T-helper 22 cell (primary cell): Measurements from ENCODE around the gene PCDH15.
"Not testable (repeated sequence)": the region's sequence is repeated elsewhere in the genome, so short reads cannot be mapped to it uniquely, and the experiment has no call there.

ENCODE experiments used
- DNase-seq: peaks from one replicate; pipeline ENCODE4 v3.0.0-alpha.2; 2020; ENCODE audit warnings: low read depth

The PCDH15 gene

GRCh38 chr10:54554028-54554427 is 247.0 kb downstream of the PCDH15 start:
- DNase-seq = no peak

DNA sequence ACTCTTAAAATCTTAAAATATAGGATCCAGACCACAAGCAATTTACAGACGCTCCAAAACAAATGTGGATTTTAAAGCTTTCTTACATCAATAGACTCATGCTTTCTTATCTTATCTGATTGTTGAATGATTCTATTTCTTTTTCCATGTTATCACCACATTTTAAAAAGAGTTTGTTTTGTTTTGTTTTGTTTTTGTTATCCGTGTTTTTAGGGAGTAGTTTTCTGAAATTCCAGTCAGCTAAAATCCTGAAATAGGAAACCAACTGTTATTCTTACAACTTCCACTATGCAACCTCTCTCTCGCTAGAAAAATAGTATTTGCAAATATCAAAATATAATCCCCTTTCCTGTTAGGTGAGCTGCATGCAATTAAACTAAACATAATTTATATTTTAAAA is 251.0 kb downstream of the PCDH15 start:
- no peak for DNase-seq

GRCh38 chr10:54531296-54531695 is 269.7 kb downstream of the PCDH15 start:
- DNase-seq = no peak

DNA sequence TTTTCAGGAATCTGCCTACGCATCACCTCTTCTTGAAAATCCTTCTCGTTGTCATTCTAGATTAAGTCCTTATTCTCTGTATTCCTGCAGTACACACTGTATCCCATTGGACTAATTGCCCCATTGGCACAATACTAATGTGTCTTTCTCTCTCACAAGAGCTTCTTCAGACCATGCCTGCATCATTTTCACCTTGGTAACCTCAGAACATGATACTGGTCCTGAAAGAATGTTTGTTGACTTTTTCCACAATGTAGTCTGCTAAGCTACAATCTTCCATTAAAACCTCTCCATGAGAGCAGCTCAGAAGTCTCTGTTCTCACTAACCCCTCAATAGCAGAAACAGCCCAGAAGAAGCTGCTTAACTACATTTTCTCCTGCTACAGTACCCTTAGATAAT is 270.7 kb downstream of the PCDH15 start:
- no peak for DNase-seq

GRCh38 chr10:54525816-54526215 is 275.2 kb downstream of the PCDH15 start:
- DNase-seq = no peak

- not testable (repeated sequence) for DNase-seq
Measured at GRCh38 chr10:54515244-54515643, 285.8 kb downstream of the PCDH15 start.

GRCh38 chr10:54503863-54504262 is 297.2 kb downstream of the PCDH15 start:
- DNase-seq = no peak

DNA sequence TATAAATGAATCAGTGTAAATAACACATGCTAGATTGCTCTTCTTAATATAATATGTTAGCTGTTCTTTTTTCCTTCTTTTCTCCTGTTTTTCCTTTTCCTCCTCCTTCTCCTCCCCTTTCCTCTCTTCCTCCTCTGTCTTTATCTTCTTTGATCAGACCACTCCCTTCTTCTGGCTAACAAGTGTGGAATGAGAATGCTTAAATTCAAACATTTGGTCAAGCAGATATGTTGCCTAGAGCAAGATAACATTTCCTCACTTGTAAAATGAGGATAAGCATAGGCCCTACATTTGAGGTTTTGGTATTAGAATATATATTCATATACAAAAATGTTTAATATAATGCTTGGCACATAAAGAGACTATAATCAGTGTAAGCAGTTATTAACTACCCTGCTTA is 299.1 kb downstream of the PCDH15 start:
- no peak for DNase-seq

- no peak for DNase-seq
Measured at GRCh38 chr10:54496852-54497251, 304.2 kb downstream of the PCDH15 start.

DNA sequence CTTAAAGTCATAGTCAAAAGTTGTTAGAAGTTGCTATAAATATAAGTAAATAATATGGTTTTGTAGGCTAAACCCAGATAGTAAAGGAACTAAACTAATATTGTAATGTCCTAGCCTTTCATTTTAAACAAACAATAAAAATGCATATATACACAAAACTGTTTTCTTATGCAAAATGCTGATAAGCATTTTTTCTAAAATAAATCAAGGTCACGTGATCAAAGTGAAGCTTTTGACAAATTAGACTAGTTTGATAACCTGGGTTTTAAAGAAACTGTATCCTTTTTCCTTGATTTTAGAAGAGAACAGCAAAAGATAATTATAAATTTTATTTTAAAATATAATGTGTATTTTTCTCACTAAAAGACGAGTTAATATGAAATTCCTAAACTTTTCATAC is 313.3 kb downstream of the PCDH15 start:
- no peak for DNase-seq

GRCh38 chr10:54485971-54486370 is 315.1 kb downstream of the PCDH15 start:
- no peak for DNase-seq

GRCh38 chr10:54484186-54484585 is 316.8 kb downstream of the PCDH15 start:
- DNase-seq = no peak

GRCh38 chr10:54478601-54479000 is 322.4 kb downstream of the PCDH15 start:
- DNase-seq = no peak

DNA sequence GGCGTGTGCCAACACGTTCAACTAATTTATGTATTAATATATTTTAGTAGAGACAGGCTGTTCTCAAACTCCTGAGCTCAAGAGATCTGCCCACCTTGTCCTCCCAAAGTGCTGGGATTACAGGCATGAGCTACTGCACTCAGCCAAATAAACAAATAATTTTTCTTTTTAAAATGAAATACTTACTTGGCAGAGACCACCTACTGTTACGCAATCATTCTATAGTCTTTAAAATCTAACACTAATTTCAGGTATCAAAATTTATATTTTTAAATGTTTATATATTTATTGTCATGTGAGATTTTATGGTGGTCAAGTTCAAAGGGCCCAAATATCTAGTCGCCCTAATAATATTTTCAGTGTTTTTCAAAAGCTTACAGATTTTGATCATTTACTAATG is 323.3 kb downstream of the PCDH15 start:
- DNase-seq = no peak

GRCh38 chr10:54470324-54470631 is 330.8 kb downstream of the PCDH15 start:
- DNase-seq = no peak

DNA sequence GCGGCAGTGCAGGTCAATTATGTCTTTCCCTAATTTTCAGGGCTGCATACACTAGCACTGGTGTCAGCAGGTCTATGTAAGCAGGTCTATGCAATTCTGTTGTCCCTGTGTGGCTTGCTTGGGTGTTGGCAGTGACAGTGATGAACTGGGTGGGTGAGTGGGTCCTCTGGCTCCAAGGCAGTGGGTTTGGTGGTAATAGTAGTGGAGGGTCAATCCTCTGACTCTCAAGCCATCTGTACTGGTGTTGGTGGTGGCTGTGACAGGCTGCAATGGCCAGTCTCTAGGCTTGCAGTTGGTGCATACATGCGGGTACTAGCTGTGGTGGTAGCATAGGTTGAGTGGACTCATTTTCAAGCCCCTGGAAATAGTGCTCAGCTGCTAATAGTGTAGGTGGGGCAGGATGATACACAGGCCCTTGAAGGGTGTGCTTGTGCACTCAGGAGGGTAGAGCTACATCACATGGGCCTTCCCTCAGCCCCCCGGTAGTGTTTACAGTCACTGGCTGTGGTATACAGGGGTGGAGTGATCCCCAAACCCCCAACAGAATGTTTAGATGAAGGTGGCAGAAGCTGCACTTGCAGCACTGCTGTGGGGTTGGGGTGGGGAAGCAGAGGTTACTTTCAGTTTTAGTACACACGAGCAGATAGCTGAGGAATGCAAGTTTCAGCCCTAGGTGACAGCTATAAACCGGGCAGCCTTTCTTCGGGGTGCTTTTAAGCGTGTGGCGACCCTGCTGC is 331.3 kb downstream of the PCDH15 start:
- no peak for DNase-seq

DNA sequence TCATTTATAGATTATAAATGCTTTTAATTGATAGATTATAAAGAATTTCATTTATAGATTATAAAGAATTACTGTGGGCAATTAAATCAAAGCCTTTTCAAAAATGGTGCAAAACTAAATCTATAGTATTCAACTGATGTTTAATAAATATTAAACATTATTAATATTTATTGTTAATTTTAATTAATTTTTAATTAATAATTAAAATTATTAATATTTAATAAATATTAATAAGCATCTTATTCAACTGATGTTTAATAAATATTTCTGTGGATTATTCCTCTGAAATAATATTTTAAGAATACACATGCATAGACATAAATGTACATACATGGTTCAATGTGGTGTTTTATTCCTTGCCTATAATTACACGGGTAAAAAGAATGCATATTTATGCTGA is 346.8 kb downstream of the PCDH15 start:
- no peak for DNase-seq

GRCh38 chr10:54449056-54449455 is 352.0 kb downstream of the PCDH15 start:
- DNase-seq = no peak

- no peak for DNase-seq
Measured at GRCh38 chr10:54444170-54444569, 356.9 kb downstream of the PCDH15 start.

GRCh38 chr10:54441275-54441674 is 359.8 kb downstream of the PCDH15 start:
- no peak for DNase-seq

DNA sequence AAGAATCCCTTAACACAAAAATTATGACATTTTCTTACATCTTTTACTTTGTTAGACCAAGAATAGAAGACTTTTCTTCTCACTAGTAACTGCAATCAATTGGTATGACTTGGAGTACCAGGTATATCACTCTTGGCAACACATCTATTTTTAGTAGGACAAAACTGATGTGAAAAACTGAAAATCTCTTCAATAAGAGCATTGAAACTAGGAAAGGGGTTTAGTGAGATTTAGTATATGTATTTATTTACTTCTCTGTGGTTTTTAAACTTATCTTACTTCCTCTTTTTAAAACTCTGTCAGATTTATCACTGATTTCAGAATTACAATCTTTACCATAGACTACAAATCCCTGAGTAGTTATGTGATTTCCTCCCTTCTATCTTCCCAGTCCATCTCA is 366.2 kb downstream of the PCDH15 start:
- DNase-seq = no peak

DNA sequence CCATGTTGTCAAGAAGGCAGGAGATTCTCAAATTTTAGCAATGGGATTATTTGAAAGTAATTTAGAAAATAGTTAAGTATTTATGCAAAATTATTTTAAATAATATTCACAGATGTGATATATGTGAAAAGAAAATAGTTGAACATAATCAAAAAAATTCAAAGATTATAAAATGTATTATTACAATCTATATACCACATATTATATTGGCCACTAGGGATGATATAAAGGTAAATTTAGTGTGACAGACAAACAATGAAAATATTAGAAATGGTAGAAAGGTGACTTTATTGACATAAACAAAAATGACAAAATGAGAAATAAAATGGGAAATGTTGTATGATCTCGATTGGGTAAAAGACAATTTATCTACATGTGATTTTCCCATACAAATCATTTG is 385.5 kb downstream of the PCDH15 start:
- DNase-seq = no peak

- no peak for DNase-seq
Measured at GRCh38 chr10:54402576-54402975, 398.5 kb downstream of the PCDH15 start.

- DNase-seq = no peak
Measured at GRCh38 chr10:54396031-54396430, 405.0 kb downstream of the PCDH15 start.

- DNase-seq = not testable (repeated sequence)
Measured at GRCh38 chr10:54394598-54394997, 406.4 kb downstream of the PCDH15 start.
